ENCODE measurements around the gene ECI1.

GRCh38 chr16:2270070-2270462 lies 18.7 kb upstream of the ECI1 start:
- TF ChIP-seq, protein P1, sequence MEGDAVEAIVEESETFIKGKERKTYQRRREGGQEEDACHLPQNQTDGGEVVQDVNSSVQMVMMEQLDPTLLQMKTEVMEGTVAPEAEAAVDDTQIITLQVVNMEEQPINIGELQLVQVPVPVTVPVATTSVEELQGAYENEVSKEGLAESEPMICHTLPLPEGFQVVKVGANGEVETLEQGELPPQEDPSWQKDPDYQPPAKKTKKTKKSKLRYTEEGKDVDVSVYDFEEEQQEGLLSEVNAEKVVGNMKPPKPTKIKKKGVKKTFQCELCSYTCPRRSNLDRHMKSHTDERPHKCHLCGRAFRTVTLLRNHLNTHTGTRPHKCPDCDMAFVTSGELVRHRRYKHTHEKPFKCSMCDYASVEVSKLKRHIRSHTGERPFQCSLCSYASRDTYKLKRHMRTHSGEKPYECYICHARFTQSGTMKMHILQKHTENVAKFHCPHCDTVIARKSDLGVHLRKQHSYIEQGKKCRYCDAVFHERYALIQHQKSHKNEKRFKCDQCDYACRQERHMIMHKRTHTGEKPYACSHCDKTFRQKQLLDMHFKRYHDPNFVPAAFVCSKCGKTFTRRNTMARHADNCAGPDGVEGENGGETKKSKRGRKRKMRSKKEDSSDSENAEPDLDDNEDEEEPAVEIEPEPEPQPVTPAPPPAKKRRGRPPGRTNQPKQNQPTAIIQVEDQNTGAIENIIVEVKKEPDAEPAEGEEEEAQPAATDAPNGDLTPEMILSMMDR (IDR thresholded peaks at IDR 0.05; ENCODE audit: low read depth, low read length) = no peak
- TF ChIP-seq POLR2A (IDR thresholded peaks at IDR 0.05; ENCODE audit: extremely low read depth, insufficient read length) = no peak
